DMS114 treated with DMSO at 0.1 percent for 48 hours (cell line): ENCODE data around the gene UQCC3.
"Not testable (repeated sequence)": the region's sequence is repeated elsewhere in the genome, so short reads cannot be mapped to it uniquely, and the experiment has no call there.

Experiments
- DNase-seq: peaks from one replicate; lab custom pipeline; 2025; ENCODE audit not compliant: unreplicated experiment; lab: John Stamatoyannopoulos, UW

UQCC3 gene

DNA sequence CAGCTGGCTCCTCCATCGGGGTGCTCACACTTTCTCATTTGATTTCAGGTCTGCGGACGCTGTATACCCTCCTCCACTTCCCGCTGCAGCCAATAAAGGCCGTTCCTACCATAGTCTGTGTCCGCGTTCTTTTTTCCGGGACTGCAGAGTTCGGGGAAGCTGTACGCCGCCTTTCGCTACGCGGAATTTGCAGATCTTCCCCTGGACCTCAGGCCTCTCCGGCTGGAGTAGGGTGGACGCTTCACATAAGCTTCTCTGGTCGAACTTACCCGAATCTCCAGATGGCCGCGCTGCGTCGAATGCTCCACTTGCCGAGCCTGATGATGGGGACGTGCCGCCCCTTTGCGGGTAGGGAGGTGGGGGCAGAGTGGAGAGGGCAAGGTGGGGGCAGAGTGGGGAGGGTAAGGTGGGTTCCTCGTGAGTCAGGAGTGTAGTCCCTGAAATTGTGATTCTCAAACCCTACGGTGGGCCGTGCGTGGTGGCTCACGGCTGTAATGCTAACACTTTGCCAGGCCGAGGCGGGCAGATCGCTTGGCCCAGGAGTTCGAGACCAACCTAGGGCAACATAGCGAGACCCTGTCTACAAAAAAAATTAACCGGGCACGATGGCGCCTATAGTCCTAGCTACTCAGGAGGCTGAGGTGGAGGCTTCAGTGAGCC is 5.7 kb upstream of the UQCC3 start:
- DNase-seq, result no peak

DNA sequence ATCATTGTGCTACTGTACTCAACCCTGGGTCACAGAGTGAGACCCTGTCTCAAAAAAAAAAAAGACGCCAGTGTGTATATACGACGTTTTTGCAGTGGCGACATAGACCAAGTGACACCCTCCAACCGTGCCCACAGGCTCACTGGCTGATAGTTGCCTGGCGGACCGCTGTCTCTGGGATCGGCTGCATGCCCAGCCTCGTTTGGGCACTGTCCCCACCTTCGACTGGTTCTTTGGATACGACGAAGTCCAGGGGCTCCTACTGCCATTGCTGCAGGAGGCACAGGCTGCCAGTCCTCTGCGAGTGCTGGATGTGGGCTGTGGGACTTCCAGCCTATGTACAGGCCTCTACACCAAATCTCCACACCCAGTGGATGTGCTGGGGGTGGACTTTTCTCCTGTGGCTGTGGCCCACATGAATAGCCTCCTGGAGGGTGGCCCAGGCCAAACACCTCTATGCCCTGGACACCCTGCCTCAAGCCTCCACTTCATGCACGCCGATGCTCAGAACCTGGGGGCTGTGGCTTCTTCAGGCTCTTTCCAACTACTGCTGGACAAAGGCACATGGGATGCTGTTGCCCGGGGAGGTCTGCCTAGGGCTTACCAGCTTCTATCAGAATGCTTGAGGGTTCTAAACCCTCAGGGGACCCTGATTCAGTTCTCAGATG is 5.1 kb upstream of the UQCC3 start:
- no peak for DNase-seq

DNA sequence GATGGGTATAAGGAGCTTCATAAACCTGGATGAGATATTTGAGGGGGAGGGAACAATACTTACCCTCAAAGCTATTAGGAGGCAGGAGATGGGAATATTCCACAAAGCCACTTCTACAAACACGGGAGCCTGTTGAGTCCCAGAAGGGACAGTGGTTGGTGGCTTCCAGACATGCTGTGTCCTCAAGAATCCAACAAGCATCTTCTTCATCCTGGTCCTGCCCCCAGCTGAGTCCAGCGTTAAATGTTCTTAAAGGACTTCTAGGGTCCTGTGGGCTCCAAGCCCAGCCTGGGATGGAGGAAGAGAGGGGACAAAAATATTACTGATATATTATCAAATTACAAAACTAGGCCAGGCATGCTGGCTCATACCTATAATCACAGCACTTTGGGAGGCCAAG is 4.0 kb upstream of the UQCC3 start:
- DNase-seq, result no peak

DNA sequence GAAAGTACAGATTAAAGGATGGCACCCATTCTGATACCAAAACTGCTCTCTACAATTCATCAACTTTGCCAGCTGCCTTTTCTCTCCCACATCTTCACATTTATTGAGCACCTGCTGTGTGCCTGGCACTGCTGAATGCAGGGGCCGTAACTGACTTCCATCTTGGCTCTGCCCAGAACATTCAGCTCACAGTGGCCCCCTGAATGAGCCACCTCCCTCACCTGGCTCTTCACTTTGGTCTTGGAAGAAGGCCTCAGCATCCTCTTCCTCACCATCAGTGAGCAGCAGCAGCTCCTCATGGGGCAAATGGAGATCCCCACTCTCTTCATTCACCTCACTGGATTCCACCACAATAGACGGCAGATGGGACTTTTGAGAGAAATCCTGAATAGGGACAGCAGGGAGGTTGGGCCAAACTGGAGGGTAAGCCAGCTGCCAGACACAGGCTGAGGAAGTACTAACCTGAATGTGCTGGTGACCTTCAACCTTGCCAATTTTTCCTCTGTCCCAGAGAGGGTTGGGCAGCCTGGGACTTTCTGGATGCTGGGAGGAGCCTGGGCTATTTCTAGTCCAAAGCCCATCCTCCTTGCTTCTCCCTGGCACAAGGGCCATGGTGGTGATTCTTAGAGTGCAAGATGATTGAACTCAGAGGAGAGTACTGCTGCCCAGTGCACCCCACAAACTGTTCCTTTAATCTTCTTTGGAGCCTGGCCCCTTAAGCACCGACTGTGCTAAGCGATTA is 1.9 kb upstream of the UQCC3 start:
- DNase-seq, result no peak

DNA sequence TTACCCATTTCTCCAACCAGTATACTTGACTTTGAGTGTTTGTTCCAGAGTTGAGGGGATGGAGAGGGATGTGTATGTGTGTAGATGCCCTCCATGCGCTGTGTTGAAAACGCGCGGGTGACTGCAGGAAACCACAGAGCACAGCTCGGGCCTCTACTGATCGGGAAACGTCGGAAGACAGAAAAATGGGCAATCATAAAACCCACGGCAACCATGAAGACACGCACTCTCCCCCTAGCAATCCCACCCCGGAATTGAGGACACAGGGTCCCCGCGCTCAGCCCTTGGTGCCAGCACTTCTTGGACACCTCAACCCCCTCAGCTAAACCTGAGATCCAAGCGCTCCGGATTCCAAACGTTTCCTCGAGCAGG is 251 bp upstream of the UQCC3 start:
- peak; percentile 82 for DNase-seq

DNA sequence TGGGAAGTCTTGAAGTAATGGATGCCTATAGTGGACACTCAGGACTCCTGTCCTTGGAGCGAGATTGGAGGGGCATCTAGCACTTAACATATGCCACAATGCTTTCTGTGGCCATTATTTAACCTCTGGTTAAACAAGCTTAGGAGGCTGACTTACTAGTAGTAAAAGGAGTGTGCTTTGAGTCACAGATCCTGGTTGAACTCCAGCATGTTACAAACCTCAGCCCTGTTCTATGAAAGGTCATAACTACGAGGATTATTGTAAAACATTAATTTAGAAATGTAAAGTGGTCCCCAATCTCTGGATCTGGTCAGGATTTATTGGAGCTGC is 1.7 kb downstream of the UQCC3 start:
- no peak for DNase-seq

DNA sequence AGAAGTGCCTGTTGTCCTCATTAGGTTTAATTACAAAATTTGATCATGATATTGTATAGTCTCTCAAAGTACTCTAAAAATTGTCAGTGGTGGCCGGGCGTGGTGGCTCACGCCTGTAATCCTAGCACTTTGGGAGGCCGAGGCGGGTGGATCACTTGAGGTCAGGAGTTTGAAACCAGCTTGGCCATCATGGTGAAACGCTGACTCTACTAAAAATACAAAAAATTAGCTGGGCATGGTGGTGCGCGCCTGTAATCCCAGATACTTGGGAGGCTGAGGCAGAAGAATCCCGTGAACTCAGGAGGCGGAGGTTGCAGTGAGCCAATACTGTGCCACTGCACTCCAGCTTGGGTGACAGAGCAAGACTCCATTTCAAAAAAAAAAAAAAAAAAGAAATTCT is 3.9 kb downstream of the UQCC3 start:
- DNase-seq, result not testable (repeated sequence)

DNA sequence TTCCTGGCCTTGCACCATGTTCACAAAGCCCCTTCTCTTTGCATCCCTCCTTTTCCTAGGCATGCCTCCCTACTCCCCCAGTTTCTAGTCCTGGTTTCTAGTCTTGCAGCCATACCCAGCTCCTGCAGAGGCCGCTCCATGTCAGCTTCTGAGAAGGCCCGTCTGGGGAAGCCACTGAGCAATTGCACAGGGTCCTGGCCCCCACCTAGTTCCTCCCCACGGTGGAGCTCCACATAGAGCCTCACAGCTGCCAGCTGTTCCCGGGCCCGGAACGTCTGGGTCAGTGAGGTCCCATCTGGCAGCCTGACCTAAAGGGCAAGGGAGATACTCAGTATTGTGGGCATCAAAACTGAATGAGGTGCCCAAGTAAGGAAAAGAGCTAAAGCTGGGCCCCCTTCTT is 5.2 kb downstream of the UQCC3 start:
- no peak for DNase-seq

DNA sequence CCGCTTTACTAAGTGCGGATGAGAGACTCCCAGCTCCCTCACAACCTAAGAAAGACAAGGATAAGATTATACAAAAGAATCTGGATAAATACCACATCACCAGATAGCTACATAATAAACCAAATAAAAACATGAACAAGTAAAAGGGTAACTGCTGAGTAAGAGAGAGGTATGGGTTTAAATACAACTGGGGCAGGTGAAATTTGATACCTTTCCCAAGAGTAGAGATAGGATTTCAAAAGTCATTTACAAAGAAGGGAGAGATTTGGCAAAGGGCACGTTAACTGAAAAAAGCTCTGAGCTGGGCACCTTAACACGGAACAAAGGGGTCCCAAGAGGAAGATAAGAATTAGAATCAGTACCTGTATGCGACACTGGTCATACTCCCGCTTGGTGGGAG is 5.7 kb downstream of the UQCC3 start:
- DNase-seq, result no peak

DNA sequence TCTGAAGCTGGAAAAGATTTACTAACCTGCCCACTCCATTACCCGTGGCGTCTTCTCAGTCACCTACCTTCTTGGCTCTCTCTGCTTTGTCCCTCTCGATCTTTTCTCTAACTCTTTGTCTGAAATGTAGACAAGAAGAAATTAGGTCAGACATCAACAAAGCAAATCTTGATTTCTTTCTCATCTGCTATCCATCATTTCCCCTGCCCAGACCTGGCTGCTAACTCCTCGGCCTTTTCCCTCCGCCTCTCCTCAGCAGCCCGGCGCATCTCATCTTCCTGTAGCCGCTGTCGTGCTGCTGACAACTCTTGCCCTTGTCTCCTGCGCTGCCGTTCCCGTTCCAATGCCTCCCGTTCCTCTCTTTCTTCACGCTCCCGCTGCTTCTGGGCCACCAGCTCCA is 6.2 kb downstream of the UQCC3 start:
- DNase-seq, result no peak

DNA sequence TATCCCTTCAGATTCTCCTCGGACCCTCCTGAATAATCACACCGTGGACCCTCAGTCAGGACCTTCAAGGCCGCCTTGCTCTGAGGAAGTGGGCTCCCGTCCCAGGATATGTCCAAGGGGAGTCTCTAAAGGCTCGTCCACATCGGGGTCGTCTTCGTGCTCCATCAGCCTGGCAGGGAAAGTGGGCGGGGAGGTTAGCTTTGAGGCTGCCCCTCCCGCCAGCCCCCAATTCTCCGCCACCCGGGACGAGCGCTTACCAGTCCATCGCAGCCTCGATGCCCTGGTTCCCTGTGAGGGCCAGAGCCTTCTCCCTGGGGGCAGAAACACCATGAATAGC is 6.9 kb downstream of the UQCC3 start:
- no peak for DNase-seq

DNA sequence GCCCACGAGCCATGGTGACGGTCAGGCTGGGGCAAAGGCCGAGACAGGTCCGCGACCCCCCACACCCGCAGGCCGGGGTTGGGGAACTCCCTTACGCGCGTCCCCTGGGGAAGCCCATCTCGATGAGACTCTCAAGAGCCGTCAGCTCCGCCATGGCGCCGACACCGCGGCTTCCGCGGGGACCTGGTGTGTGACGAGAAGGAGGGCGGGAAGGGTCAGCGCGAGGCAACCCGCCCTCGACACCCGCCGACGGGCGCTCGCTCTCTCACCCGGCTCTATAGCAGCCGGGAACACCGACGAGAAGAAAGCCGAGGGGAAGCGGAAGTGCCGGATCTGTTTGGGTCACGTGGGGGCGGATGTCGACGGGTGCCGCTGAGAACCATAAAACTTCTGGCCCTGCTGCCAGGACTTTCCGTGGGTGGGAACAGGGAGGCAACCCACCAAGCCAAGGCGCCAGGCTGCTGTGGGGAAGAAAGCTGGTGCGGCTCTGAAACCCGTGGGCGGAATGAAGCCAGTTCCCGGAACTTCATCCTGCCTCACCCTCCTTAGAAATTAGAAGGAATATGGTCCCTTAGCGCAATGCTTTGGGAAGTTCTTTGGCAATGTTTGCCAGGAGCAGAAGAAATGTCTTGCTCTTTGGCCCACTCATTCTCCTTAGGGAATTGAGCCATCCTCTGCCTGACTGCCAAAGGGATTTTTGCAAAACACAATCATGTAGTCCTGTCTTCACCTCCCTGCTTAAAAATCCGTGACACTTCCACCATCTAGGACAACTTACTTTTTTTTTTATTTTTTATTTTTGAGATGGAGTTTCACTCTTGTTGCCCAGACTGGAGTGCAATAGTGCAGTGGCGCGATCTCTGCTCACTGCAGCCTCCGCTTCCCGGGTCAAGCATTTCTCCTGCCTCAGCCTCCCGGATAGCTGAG is 7.6 kb downstream of the UQCC3 start, which contains the start of gene UBXN1:
Gene UBXN1, minus strand, starts transcription at position 304 of the 927 bp plus-strand sequence. Its CDS starts 150 bp downstream, at position 154.
- DNase-seq, result peak; percentile 87

DNA sequence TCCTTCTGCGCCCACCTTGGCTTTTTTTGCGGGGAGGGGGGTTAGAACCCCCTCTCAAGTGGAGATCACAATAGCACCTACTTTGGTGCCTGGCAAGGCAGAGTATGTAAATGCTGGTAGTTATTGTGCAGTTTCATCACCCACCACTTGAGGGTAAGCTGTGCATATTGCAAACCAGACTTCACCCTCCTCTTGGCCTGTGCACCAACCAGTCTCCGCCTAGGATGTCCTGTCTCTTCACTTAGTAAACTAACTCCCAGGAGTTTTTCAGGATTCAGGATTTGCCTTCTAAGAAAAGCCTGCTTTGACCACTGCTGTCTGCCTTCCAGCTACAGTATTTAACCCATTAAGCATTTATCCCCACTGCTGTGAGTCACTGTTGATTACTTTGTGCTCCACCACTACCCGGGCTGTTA is 9.4 kb downstream of the UQCC3 start:
- DNase-seq, result peak; percentile 83

DNA sequence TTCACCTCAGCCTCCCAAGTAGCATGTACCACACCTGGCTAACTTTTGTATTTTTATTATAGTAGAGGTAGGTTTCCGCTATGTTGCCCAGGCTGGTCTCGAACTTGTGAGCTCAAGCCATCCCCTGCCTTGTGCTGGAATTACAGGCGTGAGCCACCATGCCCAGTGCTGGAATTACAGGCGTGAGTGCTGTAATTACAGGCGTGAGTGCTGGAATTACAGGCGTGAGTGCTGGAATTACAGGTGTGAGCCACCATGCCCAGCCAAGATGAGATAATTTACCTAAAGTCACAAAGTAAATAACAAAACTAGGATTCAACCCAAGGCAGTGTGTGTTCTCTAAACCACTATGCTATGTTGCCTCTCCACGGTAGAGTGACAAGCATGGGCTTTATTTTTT is 11.0 kb downstream of the UQCC3 start:
- no peak for DNase-seq

DNA sequence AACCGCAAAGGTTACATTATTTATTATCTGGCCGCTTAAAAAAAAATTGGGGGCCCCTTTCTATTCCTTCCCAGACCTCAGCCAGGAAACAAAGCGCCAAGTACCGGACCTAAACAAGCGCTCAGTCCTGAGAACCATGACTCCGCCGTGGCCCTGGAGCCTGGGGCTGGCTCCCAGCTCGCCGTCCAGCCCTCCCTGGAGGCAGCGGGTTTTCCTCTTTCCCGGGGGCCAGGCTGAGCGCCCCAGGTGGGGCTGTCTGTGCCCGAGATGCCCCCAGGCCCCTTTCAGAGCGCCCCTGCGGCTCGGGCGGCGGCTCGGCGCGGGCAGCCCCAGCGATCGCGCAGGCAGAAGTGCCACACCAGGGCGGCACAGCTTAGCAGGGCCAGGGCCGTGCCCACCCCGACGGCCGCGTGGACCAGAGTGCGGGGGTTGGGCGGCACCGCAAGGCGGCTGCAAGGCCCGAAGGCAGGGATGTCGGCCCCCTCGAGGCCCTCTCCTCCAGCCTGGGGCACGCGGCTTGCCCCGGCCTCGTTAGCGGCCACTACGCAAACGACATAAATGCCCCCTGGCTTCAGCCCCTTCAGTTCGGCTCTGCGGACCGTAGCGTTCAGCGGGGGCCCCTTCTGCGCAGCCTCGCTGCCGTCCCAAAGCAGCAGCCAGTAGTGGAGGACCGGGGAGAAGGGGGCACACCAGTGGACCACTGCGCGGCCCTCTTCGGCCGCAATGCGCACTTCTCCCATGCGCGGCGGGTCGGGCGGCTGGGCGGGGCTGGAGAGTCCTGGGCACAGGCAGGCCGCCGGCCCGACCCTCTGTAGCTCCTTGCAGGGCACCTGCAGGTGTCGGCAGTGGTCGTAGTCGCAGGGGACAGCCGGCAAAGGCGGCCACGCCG is 16.3 kb downstream of the UQCC3 start:
- no peak for DNase-seq

DNA sequence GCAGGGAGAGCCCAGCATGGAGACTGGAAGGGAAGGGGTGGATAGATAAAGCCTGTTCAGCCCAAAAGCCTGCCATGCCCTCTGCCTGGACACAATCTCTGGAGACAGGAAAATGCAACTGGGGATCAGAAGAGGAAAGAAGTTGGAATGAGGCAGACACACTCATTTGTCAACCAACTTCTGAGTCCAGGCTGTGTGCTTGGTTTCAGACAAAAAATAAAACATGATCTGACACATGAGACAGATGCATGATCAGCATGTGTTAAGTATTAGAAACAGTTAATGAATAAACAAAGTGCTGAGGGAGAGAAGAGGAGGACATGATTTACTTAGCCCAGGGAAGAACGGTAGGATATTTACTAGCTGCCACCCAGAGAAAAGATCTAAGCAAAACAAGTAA is 17.0 kb downstream of the UQCC3 start:
- DNase-seq, result no peak

DNA sequence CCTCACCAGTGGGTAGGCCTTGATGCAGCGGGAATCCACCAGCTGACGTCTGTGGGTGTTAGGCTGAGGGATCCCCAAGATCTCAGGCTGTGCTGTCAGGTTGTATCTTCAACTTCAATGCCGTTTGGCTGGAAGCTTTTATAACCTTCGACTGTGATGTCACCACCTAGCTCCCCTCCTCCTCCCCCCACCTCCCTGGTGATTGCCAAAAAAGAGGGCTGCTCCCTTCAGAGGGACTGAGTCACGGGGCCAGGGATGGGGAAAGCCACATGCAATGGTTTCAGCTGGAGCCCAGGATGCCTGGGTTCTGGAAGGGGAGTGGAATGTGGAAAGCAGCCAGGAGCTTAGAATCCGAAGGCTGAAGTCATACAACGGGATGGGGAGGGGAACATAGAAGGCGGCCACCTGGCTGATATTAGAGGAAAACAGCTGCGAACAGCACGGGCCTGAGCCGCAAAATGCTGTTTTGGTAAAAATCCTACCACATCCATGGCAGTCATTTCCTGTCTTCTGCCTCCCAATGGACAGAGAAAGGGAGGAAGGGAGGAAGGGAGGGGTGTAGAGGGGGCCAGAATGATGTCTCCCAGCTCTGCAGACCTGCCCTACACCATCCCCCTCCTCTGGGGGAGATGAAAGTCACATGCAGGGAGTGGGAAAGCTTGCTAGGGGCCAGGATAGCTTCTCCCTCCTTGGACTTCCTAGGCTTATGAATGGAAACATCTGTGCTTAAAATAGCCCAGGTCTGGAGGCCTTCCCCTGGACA is 18.1 kb downstream of the UQCC3 start, which contains the start of gene LRRN4CL:
Gene LRRN4CL, minus strand, starts transcription at position 110 of the 763 bp plus-strand sequence. CDS start 1,022 bp downstream, outside the sequence.
- DNase-seq, result no peak

DNA sequence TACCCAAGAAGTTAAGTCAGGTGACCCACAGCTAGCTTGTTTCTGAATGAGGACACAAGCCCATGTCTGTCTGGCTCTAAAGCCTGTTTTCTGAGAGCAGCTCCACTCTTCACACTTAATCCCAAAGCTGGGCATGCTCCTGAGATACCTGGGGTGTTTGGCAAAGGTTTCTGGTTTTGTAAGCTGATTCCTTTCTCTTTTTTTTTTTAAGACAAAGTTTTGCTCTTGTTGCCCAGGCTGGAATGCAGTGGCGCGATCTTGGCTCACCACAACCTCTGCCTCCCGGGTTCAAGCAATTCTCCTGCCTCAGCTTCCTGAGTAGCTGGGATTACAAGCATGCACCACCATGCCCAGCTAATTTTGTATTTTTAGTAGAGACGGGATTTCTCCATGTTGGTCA is 22.2 kb downstream of the UQCC3 start:
- DNase-seq, result not testable (repeated sequence)

DNA sequence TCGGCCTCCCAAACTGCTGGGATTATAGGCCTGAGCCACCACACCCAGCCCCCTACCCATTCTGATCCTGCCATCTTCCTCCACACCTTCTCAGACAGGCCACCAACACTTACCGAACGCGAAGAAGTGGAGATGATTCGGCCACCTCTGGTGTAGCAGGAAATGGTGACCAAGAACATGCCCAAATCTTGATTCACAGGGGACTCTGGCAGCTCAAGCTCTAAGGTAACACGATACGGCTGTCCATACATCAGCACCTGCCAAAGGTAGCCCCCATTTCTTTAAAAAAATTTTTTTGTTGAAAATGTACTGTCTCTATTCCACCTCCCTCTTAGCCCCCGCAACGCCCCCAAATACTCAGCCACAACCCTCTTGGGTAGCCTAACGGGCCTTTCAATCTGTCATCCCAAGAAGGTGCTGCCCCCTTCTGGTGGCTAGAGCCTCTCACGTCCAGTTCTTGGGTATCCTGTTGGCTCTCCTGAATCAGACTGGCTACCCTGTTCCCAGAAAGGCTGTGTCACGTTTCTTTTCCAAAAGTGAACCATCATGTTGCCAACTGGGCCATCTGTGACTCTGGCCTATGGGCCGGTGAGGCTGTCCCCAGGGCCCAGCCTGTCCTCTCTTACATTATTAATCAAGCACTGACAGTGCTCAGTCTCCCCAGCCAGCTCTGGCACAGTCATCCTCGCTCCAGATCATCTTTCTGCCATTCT is 23.1 kb downstream of the UQCC3 start:
- DNase-seq, result peak; percentile 44
